ENCODE data around the gene MRPS34. TPM values are rescaled to one million over a fixed set of nuclear protein-coding genes. Genes with fewer than 3 reads are reported as not detected.

MRPS34 gene
- total RNA-seq, 4 donors from 2014 or later, result 102 to 253 (median 121) TPM

GRCh38 chr16:1817716-1818115 is 44.8 kb upstream of the MRPS34 start:
- Histone ChIP-seq H3K4me3 (no peak overlapping the region), H3K4me1 (peaks cover 0 to 5% (median 4%) of the 10 kb centered on the region in 4 donors), H3K36me3 (peaks cover 0 to 35% (median 3%) of the 10 kb centered on the region in 4 donors), H3K27ac (no peak overlapping the region), H3K9me3 (no peaks in the 10 kb centered on the region), H3K27me3 (no peaks in the 10 kb centered on the region)
- in situ Hi-C loops (cut with MboI; ENCODE audit: low pct_ligation_motif_present in 1 of 4, low pct_unique_long_range_greater_than_20kb in 1 of 4, low sequenced_read_pairs in 3 of 4), result no loop called here
- DNase-seq, result no peak
- intact Hi-C loops (cut with DNase I; ENCODE audit: low total_unique reads), result no loop called here
- WGBS, 2 donors (ENCODE audit: low coverage in 1 of 2), result 94% methylated on average over 17 of the region's 17 CpGs; no CpG with 5 or more reads in 1 of the 2 donors
- TF ChIP-seq POLR2A (IDR thresholded peaks at IDR 0.05), result no peak
- no peak for TF ChIP-seq POLR2AphosphoS5 (IDR thresholded peaks at IDR 0.05)
- no peak for TF ChIP-seq CTCF (IDR thresholded peaks at IDR 0.05)
- no peak for TF ChIP-seq EP300 (IDR thresholded peaks at IDR 0.05; ENCODE audit: low read depth)

GRCh38 chr16:1817276-1817589 is 44.3 kb upstream of the MRPS34 start:
- Histone ChIP-seq H3K9me3 (no peaks in the 10 kb centered on the region), H3K27me3 (no peaks in the 10 kb centered on the region), H3K4me1 (peaks cover 0 to 8% (median 6%) of the 10 kb centered on the region in 4 donors), H3K4me3 (no peak overlapping the region), H3K36me3 (peaks cover 0 to 30% (median 3%) of the 10 kb centered on the region in 4 donors), H3K27ac (no peak overlapping the region)
- intact Hi-C loops (cut with DNase I; ENCODE audit: low total_unique reads) (no loop called here), in situ Hi-C loops (cut with MboI; ENCODE audit: low pct_ligation_motif_present in 1 of 4, low pct_unique_long_range_greater_than_20kb in 1 of 4, low sequenced_read_pairs in 3 of 4) (no loop called here)
- no peak for DNase-seq
- 95% methylated on average over 9 of the region's 9 CpGs; no CpG with 5 or more reads in 1 of the 2 donors for WGBS, 2 donors (ENCODE audit: low coverage in 1 of 2)
- TF ChIP-seq POLR2AphosphoS5 (IDR thresholded peaks at IDR 0.05) (no peak), POLR2A (IDR thresholded peaks at IDR 0.05) (no peak), EP300 (IDR thresholded peaks at IDR 0.05; ENCODE audit: low read depth) (no peak), CTCF (IDR thresholded peaks at IDR 0.05) (no peak)

GRCh38 chr16:1816396-1817275 is 43.7 kb upstream of the MRPS34 start:
- Histone ChIP-seq H3K9me3 (no peaks in the 10 kb centered on the region), H3K36me3 (peaks cover 0 to 24% (median 3%) of the 10 kb centered on the region in 4 donors), H3K4me3 (no peak overlapping the region), H3K4me1 (peaks cover 0 to 8% (median 6%) of the 10 kb centered on the region in 4 donors), H3K27me3 (no peaks in the 10 kb centered on the region), H3K27ac (no peak overlapping the region)
- WGBS, 2 donors (ENCODE audit: low coverage in 1 of 2), result 74 to 92% methylated on average over 4 to 33 of the region's 40 CpGs
- no peak for DNase-seq
- in situ Hi-C loops (cut with MboI; ENCODE audit: low pct_ligation_motif_present in 1 of 4, low pct_unique_long_range_greater_than_20kb in 1 of 4, low sequenced_read_pairs in 3 of 4), result no loop called here
- TF ChIP-seq EP300 (IDR thresholded peaks at IDR 0.05; ENCODE audit: low read depth) (no peak), POLR2AphosphoS5 (IDR thresholded peaks at IDR 0.05) (no peak), CTCF (IDR thresholded peaks at IDR 0.05) (no peak), POLR2A (IDR thresholded peaks at IDR 0.05) (no peak)
- intact Hi-C loops (cut with DNase I; ENCODE audit: low total_unique reads), result no loop called here

- no peaks in the 10 kb centered on the region for H3K27me3 ChIP-seq
- no peak overlapping the region for H3K27ac ChIP-seq
- DNase-seq, result no peak
- WGBS, 2 donors (ENCODE audit: low coverage in 1 of 2), result 83 to 89% methylated on average over 10 to 11 of the region's 11 CpGs
- intact Hi-C loops (cut with DNase I; ENCODE audit: low total_unique reads) (no loop called here), in situ Hi-C loops (cut with MboI; ENCODE audit: low pct_ligation_motif_present in 1 of 4, low pct_unique_long_range_greater_than_20kb in 1 of 4, low sequenced_read_pairs in 3 of 4) (no loop called here)
- H3K36me3 ChIP-seq, result peaks cover 0 to 18% (median 3%) of the 10 kb centered on the region in 4 donors
- H3K4me3 ChIP-seq, result no peak overlapping the region
- H3K4me1 ChIP-seq, result peaks cover 0 to 8% (median 6%) of the 10 kb centered on the region in 4 donors
- no peaks in the 10 kb centered on the region for H3K9me3 ChIP-seq
- TF ChIP-seq POLR2A (IDR thresholded peaks at IDR 0.05) (no peak), POLR2AphosphoS5 (IDR thresholded peaks at IDR 0.05) (no peak), EP300 (IDR thresholded peaks at IDR 0.05; ENCODE audit: low read depth) (no peak), CTCF (IDR thresholded peaks at IDR 0.05) (no peak)
These were observed 42.5 kb upstream of the MRPS34 start for GRCh38 chr16:1815461-1815860.

Measured in transverse colon (tissue), 4 donors.